ENCODE measurements around the gene HUS1.
"Not testable (repeated sequence)": the region's sequence is repeated elsewhere in the genome, so short reads cannot be mapped to it uniquely, and the experiment has no call there.

The HUS1 gene

DNA sequence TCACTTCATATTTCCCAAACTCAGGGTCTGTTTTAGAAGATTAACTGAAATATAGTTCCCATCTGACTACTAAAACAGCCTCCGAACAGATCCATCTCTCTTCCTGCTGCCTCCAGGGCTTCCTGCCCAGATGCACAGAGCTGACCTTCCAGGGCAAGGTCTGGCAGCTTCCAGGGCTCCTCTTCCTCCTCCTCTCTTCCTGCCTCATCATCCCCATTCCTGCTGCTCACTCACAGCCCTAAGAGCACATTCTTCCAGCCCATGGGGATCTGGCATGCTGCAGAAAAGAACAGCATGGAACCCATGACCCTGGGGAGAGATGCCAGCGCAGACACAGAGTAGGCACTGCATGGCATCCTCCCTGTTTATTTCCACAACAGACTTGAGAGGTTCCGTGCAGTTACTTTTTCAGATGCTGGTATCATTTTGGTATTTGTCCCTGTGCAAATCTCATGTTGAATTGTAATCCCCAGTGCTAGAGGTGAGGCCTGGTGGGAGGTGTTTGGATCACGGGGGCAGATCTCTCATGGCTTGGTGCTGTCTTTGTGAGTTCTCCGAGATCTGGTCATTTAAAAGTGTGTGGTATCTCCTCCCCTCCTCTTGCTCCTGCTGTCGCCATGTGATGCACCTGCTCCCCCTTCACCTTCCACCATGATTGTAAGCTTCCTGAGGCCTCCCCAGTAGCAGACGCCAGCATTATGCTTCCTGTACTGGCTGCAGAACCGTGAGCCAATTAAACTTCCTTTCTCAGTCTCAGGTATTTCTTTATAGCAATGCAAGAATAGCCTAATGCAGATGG lies 35.5 kb downstream of the HUS1 start:
- DNase-seq: no peak

DNA sequence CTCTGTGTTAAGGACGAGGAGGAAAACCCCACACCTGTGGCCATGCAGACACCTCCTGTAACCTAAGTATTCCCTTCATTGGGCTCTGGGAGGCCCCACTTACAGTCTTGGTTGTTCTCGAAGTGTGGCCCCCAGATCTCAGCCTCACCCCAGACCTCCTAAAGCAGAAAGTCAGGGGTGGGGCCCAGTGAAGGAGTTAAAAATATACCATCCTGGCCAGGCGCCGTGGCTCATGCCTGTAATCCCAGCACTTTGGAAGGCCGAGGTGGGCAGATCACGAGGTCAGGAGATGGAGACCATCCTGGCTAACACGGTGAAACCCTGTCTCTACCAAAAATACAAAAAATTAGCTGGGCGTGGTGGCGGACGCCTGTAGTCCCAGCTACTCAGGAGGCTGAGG lies 36.8 kb downstream of the HUS1 start:
- DNase-seq: not testable (repeated sequence)

DNA sequence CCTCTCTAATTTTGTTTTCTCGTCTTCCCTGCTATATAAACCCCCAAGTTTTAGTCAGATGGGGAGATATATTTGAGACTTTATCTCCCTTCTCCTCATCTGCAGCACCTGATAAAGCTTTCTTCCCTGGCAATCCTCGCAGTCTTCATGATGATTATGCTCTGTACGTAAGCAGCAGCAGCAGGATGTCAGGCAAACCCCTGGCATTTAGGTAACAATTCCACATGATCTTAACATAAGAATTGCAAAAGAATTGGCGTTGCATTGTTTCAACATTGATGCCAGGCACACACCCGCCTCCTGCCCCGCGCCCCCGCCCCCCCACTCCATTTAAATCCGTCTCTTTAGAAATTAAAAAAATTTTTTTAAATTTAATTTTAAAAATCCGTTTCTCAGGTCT lies 37.3 kb downstream of the HUS1 start:
- no peak for DNase-seq

DNA sequence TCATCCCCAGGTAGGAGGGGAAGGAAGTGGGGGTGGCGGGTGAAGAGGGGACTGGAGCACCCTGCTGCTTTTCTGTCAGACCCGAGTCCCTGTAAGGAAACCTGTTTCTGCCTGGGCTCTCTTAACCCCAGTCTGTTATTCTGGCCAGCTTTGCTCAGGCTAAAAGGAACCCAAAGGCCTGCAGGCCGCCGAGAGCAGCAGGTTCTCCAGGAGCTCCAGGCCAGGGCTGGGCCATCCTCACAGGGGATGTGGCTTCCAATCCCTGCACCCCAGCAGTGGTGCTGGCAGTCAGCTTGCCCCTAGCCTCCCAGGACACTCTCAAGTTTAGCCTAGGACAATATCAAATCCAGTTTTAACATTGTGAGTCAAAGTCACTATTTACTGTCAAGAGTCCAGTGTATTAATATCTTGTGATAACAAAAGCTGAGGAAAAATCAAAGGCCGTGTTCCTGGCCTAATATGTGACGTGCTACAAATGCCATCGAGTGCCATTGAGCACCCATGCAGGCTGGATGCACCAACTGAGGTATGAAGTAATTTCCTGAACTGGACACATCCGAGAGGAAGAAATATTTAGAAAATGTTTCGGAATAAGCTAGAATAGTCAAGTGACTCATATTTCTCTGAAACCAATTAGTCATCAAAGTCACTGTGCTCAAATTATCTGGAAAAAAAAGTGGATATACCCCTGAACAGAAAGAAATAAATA lies 38.1 kb downstream of the HUS1 start:
- DNase-seq: no peak

DNA sequence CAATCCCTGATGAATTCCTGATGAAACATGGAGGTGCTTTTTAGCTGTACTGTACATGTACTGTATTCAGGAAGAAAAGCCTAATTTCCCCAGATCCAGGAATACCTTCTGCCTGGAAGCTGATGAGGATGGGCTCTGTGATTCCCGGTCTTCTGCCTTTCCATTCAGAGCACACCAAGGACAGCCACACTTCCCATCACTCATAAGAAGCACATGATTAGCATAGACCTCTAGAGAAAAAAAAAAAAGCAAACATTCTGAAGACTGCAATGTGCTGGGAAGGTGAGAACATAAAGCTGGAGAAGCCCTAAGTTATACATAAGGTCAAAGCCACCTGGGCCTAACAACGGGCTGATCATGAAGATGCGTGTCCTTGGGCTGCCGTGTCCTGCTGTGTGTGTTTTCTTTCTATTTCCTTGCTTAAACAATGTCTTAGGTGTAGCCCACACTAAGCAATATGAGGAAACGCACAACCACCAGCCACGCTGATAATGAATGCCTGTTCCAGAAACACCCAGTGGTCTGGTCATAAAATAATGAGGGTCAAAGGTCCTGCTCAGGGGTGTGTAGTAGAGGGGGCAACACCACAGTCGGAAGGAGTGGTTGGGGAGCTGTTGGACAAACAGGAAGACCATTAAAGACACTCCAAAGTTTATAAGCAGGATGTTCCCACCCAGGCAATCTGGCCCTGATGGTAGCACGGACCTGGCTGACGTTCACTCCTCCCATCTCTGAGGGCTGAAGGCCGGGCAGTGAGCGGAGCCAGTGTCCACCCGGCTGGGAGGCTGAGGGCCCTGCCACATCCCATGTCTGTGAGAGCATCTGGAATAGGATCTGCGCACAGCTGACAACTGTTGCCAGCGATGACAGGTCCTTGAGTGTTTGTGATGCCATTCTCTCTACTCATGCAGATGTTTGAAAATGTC lies 39.1 kb downstream of the HUS1 start:
- no peak for DNase-seq

DNA sequence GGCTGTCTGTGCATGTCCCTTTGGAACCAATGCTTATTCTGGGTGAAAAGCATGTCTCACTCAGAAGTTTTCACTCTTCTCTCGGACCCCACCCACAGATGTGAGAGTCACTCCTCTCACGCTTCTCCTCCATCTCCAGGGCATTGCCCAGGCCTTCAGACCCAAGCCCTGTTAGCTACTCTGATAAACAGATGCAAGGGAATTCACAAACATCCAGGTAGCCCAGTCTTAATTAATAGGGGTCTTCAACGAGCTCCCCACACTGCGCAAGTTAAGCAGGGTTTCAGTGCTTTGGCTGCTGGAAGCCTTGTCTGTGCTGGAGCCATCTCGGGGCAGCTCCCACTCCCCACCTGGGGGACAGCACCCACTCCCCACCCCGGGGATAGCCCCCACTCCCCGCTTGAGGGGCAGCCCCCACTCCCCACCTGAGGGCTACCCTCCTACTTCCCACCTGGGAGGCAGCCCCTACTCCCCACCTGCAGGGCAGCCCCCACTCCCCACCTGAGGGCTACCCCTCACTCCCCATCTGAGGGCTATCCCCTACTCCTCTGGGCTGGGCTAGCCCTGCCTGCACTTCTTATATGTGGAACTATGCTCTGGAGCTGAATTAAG lies 39.9 kb downstream of the HUS1 start:
- DNase-seq: no peak

DNA sequence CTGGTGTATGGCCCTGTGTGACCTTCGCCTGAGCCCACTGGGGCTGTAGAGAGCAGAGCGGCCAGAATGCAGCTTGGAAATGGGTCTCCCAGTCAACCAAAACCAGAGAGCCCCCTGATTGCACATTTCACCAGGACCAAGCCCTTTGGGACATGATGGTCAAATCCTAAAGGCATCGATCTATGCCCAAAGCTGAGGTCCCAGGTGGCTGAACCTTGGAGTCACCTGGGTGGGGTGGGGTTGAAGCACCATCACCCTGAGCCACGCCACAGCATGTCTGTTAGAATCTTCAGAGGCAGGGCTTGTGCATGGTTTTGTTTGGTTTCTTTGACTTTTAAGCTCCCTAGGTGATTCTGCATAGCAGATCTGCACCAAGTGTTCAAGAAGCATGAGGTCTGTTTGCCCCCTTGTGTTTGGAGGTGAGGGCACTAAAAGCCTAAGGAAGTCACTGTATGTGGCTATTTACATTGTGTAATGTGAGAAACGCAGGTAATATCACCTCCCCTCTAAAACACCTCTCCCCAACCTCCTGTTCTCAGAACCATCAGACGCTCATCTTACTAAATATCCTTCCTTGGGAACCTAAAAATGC lies 40.7 kb downstream of the HUS1 start:
- DNase-seq: no peak

DNA sequence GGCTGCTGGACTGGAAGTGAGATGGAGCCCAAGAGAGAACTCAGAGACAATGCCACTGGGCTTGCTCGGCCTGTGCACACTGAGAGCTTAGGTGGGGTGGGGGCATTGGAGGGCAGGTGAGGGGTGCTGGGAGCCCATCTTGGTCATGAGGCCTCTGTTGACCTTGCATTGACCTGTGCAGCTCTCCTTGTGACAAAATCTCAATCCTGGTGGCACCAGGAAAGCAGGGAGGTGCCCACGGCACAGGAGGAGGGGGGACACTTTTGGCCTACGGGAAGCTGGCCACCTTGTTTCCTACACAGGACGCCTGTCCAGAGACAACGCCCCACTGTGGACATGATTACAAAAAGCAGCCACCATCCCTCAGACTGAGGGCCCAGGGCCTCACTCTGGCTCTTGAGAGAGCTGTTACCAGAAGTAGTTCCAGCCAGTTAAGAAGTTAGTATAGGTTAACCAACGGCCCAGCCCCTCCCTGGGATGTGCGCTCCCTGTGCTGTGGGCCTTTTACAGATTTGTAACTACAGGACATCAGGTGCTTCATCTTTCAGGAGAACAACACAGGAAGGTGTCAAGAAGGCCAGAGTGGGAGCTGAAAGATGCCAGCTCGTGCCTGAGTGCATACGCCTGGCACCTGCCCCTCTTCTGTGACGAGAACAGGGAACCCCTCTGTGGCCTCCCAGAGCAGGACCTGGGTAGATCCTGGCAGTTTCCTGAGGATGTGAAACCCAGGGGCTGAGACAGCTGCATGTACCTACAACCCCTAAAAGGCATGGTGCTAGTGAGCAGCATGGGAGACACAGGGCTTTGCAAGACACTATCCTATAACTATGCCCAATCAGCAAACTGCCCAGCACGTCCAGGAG lies 41.5 kb downstream of the HUS1 start:
- no peak for DNase-seq

DNA sequence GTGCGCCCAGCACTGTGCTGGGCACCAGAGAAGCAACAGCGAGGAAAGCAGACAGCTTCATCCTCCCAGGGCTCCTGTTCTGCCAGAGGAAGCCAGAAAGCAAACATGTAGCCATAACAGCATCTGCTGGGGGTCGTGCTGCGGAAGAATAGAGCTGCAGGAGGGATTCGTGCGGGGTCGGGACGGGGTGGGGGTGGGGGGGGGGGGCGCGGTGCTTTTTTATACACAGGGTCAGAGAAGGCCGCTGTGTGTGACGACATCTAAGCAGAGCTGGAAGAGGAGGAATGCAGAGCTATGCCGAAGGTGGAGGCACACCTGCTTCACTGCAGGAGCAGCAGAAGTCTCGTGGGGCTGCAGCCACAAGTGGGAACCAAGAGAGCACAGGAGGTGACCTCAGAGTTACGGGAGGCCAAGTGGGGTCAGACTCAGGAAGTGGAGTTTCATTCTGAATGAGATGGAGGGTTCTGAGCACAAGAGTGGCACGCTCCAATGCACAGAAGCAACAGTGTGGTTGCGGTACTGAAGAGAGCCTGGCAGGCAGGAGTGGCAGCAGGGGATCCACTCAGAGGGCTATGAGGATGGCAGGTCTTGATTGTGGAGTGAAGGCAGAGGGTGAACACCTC lies 42.2 kb downstream of the HUS1 start:
- DNase-seq: no peak

DNA sequence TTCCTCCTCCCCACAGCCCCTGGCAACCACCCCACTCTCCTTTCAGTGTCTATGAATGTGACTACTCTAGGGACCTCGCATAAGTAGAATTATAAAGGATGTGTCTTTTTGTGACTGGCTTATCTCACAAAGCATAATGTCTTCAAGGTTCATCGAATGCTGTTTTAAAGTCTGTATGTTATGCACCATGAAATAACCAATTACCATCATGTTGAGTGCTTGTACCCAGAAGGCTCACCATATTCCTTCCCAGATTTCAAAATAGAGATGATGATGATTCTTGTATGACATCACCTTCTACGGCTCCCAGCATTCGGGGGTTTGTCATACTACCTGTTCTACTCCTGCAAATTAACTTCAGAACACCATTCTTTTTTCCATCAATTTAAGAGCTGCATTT lies 43.1 kb downstream of the HUS1 start:
- DNase-seq: no peak

DNA sequence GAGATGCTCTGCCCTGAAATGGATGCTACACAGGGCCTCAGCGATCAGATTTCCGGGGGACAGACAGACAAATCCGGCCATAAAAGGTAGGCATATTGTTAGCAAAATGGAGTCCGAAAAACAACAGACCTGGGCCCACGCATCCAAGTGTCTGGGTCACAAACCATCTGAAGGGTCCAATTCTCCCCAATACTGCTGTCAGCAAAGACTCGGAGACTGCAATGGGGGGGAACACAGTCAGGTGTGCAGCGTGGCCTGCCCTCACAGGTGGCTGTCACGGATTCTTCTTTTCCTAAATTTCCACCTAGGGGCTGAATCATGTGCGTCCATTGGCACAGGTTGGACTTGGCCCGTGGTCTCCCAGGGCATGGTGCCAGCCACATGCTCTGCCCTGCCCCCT lies 44.1 kb downstream of the HUS1 start:
- DNase-seq: no peak

DNA sequence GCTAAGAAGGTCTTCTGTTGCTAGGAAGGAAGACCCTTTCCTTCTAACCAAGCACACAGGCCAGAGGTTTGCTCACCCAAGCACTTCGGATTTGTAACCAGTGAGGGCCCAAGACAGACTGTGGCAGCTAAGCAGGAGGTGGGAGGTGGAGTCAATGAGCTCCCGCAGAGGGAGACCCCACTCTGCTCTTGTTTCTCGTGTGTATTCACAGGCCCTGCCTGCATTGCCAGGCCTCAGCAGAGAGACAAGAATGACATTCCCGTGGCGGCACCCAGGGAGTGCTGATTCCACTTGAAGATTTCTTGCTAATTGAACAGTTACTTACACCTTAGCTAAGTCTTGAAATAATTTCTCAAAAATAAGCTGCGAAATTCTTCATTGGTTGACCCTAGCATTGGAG lies 44.6 kb downstream of the HUS1 start:
- no peak for DNase-seq

DNA sequence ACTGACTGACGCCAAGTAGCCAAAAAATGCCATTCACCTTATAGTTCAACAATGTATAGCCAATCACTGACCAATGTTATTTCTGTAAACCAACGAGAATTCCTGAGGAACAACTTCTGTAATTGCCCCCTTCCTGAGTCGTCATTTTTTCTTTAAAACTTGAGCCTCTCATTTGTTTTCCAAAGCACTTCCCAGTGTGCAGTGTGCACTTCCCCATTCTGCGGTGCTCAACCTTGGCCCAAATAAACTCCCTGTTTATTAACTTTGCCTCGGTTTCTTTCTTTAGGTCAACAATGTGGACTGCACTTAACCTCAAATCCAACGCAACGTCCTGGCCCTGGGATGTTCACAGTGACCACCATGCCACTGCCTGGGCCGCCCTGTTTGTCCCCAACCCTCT lies 46.2 kb downstream of the HUS1 start:
- no peak for DNase-seq

DNA sequence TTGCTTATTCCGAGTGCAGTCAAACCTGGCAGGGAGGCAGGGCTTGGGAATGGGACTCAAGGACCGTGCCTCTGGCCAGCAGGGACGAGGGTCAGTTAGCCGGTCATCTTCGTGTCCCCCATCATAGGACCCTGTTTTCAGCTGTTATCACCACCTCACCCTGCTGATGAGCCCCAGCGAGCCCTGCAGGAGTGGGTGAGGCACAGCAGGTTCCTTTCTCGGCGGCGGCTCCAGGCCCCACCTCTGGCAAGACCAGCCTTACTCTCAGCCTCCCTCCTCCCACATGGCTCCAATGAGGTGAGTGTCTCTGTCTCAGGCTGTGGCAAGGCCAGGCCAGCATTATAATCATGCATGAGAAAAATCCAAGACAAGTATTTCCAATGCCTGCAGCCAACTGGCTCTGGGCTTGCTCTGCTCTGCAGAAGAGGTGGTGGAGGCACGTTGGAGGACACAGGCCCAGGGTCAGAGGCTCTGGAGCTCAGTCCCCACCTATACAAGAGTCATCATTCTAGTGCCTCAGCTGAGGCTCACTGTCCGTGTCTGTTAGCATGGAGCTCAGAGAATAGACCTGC lies 46.9 kb downstream of the HUS1 start:
- no peak for DNase-seq

DNA sequence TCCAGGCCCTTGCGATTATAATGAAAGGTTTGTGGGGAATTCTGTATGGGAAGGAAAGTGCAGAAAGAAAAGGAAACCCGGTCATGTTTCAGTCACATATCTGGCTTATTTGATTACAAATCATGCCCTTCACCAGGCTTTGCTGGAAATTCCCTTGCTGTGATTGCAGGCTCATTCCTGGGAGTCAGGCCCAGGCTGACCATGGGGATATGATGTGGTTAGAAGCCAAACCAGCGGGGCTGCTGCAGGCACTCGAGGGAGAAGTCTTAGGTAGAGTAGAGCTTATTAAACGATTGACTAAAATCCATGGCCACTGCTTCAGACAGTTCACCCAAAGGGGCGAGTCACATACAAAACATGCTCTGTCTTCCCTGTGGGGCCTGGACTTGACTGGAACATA lies 47.4 kb downstream of the HUS1 start:
- DNase-seq: no peak

DNA sequence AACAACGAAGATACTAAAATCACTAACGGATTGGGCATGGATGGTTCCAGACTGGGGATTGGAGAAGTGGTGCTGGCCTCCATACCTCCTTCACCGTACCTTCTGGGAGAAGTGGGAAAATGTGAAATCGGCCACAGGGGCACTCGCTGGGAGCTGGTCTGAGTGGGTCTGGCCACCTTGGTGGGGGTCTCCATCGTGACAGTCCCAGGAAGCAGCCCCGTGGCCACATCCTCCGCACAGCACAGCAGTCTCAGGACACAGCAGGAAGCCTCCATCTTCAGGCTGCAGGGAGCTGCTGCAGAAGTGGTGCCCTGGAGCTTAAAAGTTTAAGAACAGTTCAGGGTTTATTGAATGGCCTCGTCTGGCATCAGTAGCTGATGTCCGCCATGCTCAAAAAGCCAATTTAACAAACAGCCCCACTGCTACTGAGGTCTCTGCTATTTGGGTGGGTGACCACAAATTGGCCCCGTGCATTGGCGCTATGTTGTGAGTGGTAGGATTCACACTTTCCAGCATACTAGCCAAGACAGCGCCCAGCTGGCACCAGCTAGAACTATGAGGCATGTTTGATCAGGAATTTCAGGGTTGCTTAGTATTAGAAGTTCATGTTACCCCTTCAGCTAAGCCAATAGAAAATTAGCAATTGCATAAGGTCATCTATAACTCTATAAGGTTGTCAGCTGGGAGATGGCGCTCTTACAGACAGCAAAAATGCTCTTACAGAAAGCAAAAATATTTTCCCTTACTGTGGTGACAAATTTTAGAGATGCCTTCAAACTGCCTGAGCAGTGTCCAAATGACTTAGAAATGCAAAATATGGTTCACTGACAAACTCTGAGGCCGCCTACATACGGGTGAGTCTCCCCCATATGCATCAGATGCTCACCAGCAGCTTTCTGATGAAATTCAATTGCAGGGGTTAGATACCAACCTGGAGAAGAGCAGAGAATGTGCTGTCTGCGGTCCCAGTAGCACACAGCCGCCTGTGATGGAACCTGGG lies 48.1 kb downstream of the HUS1 start:
- no peak for DNase-seq

DNA sequence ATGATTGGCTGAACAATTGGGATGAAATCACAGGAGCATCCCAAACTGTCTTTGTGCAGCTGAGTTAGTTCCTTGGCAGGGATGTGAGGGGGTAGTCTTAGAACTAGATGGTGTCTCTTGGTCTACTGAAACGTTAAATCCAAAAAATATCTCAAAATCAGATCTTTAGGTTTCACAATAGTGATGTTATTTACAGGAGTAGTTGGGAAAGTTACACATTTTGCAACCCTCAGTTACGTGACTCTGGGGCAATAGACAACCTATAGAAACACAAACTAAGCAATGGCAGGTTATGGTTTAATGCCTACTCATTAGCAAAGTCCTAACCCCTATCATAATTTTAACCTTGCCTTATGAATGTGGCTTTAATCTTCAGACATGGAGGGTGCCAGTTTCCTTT lies 55.1 kb downstream of the HUS1 start:
- no peak for DNase-seq

DNA sequence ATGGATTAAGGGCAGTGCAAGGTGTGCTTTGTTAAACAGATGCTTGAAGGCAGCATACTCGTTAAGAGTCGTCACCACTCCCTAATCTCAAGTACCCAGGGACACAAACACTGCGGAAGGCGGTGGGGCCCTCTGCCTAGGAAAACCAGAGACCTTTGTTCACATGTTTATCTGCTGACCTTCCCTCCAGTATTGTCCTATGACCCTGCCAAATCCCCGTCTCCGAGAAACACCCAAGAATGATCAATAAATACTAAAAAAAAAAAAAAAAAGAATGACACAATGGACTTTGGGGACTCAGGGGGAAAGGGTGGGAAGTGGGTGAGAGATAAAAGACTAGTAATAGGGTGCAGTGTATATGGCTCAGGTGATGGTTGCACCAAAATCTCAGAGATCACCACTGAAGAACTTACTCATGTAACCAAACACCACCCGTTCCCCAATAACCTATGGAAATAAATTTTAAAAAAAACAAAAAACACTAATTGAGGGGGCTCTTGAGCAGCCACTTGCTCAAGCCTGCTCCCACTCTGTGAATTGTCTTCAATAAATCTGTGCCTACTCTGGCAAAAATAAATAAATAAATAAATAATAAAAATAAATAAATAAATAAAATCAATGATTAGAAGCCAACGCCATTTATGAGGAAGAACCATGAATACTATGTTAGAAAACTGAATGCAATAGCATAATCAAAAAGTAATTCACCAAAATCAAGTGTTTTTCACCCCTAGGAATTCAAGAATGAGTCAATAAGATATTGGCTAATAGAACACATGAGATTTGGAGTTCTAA lies 56.1 kb downstream of the HUS1 start:
- not testable (repeated sequence) for DNase-seq

DNA sequence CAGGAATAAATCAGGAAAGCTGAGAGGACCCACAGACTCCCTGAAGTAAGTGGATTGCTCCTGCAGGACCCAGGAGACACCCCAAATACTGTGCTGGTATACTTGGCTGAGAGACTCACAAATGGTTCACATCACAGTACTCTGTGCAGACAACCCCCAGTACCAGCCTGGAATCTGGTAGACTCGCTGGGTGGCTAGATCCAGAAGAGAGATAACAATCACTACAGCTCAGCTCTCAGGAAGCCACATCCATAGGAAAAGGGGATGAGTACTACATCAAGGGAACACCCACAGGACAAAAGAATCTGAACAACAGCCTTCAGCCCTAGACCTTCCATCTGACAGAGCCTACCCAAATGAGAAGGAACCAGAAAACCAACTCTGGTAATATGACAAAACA lies 62.9 kb downstream of the HUS1 start:
- not testable (repeated sequence) for DNase-seq
